GM03348 (cell line): ENCODE data around the gene PRR30.

Source experiments
- DNase-seq: peaks from one replicate; pipeline ENCODE4 v3.0.0; 2012; ENCODE audit warnings: low spot score

The PRR30 gene

DNA sequence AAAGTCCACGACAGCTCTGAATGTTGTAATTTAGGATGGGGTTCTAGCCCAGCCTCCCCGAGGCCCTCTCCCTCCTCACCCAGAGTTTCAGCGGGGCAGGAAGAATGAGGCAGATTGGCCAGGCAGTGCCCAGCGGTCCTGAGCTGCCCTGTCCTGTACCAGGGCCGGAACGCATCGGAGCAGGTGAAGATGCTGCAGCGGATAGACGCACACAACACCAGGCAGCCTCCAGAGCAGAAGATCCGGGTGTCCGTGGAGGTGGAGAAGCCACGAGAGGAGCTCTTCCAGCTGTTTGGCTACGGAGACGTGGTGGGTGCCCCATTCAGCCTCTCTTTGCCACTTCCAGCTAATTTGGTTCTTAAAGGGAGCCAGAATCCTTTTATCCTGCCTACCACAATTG lies 41.9 kb downstream of the PRR30 start:
- no peak for DNase-seq

DNA sequence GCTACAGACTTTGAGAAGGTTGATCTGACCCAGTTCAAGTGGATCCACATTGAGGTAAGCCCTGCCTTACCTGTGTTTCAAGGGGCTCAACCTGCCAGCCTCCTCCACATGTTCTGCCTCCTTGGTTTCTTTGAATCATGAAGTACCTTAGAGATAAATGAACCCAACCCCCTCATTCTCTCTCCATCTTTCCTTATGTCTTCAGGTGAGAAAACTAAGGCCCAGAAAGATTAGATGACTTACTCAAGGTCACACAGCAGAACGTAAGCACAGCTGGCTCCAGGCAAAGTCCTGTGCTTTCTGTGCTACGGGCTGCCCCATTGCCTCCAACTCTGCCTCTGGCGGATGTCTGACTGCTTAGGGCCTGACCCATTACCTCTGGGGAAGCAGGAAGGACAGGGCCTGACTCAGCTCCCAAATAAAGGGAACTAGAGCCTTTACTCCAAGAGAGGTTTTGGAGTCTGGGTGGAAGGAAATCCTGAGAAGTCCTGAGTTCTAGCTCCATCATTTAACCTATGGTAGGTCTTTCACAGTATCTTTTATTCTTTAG lies 42.4 kb downstream of the PRR30 start:
- no peak for DNase-seq

DNA sequence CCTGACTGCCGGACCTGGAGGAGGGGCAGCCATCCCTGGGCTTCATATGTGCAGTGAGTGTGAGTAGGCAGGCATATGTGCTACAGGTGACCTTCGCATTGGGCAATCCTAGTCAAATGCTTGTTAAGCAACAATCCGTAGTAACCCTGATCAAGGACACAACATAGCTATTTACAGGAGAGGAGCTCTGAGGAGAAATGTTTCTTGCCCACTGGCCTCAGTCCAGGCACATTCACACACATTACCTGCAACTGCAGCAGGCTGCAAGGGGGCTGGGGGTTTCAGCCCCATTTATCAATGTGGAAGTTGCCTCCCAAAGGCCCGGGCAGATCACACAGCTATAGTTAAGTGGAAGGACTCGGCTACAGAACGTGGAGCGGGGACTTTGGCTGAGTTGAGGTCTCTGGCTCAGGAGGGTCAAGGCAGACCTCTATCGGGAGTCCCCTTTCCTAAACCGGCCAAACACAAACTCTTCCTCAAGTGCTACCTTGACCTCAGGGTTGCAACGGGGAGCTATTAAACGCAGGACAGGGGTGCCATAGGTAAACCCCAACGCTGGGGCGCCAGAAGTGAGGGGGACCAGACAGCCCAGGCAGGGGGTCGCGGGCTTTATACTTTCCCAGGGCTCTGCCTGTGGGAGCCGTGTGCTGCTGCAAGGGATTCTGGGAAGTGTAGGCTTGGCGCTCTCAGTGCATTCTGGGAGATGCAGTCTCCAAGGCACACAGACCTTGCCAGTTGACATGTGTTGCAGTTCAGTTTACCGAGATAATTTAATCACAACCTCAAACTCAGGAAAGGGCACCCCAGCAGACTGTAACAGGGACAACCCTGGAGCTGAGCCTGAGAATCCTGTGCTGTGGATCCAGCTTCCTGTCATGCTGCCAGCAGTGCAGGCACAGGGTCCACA lies 43.2 kb downstream of the PRR30 start:
- peak; percentile 83 for DNase-seq

DNA sequence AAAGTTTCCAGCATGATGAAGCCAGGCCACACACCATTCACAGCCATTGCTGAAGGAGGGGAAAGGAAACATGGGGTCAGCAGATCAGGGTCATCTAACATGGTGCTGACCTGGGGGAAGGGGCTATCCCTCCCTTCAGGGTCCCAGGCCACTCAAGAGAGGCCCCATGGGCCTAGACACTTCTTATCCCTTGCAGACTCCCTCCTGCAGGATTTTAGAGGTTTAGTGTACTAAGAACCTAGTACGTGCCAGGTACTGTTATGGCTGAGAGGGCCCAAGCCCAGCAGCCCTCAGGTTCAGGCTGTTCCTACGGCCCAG lies 43.8 kb downstream of the PRR30 start:
- DNase-seq, result no peak

DNA sequence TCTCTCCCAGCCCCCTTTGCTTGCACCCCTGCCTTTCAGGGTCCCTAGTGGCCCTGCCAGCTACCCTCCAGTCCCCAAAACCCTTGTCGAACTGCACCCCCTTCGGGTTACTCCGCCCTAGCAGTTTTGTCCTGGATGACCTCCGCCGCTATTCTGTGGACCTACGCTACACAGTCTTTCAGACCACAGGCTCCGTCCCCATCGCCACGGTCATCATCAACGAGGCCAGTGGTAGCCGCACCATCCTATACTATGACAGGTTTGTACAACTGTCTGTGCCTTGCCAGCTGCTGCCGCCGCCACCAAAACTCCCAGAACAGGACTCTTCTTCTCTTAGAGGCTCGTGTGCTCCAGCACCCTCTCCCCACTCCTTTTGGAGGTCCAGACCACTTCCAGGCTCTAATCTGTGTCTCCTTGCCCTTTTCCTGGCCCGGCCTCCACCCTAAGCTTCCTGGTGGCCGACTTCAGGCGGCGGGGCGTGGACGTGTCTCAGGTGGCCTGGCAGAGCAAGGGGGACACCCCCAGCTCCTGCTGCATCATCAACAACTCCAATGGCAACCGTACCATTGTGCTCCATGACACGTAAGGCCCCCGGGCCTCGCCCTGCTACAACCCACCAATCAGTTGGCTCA lies 44.7 kb downstream of the PRR30 start:
- DNase-seq, result no peak

DNA sequence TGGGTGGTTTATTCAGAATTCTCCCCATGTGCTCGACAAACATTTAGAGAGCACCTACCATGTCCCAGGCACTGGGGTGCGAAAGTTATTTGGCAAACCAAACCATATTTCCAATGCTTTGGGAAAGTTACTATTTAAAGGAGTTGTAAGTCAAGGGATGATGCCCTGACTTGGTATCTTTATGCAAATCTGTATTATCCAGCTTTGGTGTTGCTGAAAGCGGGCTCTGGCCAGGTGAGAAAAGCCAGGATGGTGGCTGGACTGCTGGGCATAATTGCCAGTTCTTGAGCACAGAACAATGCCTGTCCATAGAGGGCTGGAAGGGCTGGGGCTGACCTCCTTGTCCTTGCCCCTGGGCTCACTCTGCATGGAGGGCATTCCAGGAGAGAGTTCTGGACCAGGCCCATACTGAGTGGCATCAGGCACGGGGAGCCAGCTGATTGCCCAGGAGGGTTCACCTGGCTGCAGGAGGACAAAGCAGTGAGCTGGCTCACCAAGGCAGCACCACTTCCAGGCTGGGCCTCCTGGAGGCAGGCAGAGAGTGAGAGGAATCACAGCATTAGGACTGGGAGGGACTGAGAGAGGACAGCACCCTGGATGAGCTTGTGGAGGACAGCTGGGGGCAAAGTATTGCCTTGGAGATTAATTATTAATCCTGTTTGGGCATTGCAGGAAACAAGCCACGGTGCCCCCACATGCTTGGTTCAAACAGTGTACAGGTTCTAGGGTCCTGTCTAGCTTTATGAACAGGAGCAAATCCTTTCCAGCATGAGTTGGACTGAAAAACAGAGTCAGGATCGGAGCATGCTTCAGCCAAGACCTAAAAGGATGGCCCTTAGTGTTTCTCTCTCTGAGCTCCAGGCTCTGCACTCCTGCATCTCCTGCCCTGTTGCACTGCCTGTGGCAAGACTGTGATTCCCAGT lies 45.5 kb downstream of the PRR30 start:
- DNase-seq, result no peak

DNA sequence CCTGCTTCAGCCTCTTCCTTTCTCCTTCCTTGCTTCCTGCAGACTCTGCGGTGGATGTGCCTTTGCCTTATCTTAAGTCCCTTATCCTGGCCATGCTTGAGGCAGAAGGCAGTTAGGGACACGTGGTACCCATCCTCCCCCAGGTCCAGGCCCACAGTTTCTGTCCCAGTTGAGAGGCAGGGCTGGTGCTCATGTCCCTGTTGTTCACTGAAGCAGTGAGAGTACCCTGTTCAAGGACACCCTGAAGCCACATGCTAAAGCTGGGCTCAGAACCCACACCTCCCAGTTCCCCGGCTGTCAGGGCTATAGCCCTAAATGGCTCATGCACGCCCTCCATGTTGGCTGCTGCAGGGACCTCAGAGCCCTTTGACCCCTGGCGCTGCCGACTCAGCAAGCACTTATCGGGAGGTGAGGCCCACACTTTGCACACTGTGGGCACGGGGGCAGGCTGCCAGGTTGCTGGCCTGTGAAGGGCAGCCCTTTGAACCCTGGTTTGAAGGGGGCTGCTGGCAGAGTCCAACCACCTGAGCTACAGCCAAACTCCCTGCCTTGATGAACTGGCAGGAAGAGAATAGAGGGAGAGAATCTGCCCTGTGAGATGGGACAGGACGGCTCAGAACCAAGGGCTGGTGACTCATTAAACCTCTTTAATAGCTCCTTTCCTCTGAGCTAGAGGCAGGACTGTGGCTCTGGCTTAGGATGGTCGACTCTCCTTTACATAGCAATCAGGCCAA lies 46.3 kb downstream of the PRR30 start:
- no peak for DNase-seq

DNA sequence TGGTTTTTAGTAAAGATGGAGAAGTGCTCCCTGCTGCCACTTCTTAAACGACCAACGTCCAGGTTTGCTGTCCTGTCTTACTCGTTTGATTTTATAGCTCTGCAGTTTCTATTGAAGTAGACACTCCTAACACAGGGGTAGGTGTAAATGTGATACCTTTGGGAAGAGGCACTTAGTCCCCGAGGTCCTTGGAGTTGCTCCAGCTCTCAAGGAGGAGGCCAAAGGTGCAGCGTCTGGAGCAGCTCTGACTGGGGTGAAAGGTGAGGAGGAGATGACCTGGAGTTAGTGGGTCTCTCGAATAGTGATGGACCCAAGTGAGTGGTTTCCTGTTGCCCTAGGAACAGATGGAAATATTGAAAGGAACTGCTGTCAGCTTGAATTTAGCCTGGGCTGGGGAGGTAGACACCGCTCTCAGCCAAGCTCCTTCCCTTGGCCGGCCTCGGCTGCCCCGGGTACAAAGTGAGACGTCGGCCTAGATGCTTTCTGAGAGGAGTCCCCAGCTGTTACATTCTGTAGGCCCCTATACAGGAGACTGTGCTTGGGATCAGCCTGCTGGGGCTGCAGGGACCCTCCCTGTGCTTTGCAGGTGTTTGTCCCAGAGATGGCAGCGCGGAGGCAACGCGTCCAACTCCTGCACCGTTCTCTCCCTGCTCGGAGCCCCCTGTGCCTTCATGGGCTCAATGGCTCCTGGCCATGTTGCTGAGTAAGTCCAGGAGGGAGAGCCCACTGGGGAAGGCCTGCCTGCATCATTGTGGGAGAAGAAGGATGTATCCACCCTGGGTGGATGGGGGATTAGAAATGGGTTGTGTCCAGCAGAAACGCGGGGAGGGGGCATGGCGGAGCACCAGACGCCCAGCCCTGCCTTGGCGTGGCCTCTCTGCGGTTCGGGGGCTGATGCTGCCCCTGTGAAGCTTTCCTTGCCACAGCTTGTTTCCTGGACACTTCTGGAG lies 47.2 kb downstream of the PRR30 start:
- DNase-seq, result no peak

DNA sequence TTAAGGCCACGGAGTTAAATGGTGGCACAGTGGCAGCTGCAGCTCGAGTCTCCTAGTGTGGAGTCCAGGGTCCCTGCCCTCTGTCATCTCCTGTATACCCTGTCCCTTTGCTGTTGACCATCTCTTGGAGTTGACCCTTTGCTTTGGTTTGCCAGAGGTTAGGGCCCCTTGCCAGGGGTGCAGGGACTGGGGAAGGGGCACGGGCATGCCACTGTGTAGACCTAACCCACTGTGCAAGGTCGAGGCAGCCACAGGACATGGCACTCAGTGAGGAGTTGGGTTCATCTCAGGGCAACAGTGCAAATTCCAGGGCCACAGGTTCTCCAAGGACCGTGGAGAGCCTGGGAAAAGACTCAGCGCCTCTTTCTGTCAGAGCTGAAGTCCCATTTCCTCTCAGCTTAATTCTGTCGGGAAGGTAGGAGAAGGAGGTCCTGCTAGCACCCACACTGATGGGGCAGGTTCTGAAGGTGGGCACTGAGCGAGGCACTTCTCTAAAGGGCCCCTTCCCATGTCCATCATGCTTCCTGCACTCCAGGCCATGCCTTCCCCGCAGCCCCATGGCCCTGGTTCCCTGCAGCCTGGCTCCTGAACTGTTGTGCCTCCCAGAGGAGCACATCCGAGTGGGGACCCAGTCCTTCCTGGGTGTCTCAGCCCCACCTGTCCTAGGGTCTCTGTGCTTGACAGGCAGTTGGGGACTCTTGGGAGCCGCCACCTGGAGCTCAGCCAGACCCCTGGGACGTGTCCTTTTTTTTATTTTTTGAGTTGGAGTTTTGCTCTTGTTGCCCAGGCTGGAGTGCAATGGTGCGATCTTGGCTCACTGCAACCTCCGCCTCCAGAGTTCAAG lies 49.9 kb downstream of the PRR30 start:
- DNase-seq, result no peak

DNA sequence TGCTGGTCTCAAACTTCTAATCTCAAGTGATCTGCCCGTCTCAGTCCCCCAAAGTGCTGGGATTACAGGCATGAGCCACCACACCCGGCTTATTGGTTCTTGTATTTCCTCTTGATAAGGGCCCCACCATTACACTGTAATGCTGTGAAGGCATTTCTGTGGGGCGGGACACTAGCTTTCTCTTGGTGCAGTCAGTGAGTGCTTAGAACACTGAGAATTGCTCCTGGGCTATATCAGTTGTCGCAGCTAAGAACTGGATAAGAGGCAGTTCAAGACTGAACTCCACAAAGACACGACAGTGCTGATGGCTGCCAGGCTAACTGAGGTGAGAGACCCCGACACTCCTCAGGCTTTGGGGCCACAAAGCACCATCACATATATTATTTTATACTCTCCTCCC lies 50.6 kb downstream of the PRR30 start:
- no peak for DNase-seq

DNA sequence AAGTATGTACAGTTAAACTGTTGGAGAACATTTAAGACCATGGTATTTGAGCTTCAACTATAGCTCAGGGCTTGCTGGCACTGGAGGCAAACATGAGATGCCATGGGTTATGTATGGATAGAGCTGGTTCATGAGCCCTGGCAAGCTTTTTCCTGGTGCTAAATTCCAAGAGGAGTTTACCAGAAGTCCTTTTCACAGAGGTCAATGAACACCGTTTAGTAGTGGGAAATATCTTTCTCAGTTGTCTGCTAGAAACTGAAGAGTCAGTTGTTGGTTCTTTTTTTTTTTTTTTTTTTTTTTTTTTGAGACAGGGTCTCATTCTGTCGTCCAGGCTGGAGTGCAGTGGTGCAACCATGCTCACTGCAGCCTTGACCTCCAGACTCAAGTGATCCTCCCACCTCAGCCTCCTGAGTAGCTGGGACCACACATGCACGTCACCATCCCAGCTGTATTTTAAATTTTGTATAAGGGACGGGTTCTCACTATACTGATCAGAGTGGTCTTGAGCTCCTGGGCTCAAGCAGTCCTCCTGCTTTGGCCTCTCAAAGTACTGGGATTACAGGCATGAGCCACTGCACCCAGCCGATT lies 51.3 kb downstream of the PRR30 start:
- DNase-seq, result no peak
